DOHH2 (cell line): ENCODE results near the gene NKAIN2.

Source experiments
- EZH2phosphoT487 ChIP-seq: fragments of 200-600 bp; sonication (generic); IDR thresholded peaks from 2 replicates; pipeline ENCODE4 v1.6.1; 2017; ENCODE audit warnings: borderline replicate concordance, mild to moderate bottlenecking, antibody characterized with exemption, low read length, moderate library complexity, mixed read lengths
- TF ChIP-seq, protein P1 (sequence below): fragments of 200-600 bp; sonication (generic); IDR thresholded peaks from one replicate; pipeline ENCODE4 v1.5.1; 2014; ENCODE audit warnings: antibody characterized with exemption, mild to moderate bottlenecking, low read depth, low read length; ENCODE audit not compliant: poor library complexity, severe bottlenecking

DNA sequence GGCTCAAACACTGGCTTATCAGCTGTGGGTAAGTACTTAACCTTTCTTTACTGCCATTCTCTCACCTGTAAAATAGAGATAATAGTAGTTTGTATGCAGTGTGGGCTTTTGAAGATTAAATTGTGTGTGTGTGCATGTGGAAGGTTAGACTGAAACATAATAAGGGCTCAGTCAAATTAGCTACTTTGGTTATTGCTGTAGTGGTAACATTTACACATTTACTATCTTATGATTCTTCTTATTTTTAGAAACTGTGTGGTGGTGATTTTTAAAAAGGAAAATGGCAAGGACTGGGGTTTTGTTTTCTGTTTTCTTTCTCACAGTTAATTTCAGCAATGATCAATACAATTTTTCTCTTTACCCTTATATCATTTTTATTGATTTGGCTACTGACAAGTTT is 206.9 kb downstream of the NKAIN2 start:
- TF ChIP-seq, protein P1, sequence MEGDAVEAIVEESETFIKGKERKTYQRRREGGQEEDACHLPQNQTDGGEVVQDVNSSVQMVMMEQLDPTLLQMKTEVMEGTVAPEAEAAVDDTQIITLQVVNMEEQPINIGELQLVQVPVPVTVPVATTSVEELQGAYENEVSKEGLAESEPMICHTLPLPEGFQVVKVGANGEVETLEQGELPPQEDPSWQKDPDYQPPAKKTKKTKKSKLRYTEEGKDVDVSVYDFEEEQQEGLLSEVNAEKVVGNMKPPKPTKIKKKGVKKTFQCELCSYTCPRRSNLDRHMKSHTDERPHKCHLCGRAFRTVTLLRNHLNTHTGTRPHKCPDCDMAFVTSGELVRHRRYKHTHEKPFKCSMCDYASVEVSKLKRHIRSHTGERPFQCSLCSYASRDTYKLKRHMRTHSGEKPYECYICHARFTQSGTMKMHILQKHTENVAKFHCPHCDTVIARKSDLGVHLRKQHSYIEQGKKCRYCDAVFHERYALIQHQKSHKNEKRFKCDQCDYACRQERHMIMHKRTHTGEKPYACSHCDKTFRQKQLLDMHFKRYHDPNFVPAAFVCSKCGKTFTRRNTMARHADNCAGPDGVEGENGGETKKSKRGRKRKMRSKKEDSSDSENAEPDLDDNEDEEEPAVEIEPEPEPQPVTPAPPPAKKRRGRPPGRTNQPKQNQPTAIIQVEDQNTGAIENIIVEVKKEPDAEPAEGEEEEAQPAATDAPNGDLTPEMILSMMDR, result no peak
- TF ChIP-seq EZH2phosphoT487, result no peak
